HEK293 (cell line): ENCODE measurements around the gene KRTAP12-1.
"Not testable (repeated sequence)": the region's sequence is repeated elsewhere in the genome, so short reads cannot be mapped to it uniquely, and the experiment has no call there.

ENCODE experiments used
- CTCF ChIA-PET: fragments of 350-600 bp; formaldehyde crosslinking; extraction: SDS; loops from one replicate; lab custom pipeline; 2021; ENCODE audit warnings: antibody characterized with exemption; lab: Yijun Ruan, JAX
- POLR2A ChIA-PET: fragments of 300-600 bp; formaldehyde crosslinking; extraction: SDS; loops from one replicate; lab custom pipeline; 2020; ENCODE audit warnings: antibody characterized with exemption, inconsistent platforms; lab: Yijun Ruan, JAX
- H3K27ac ChIP-seq: fragments of 200-500 bp; sonication (Bioruptor generic); 2 replicates; pipeline ENCODE4 v1.5.1; 2014; ENCODE audit warnings: low read depth, low read length, control low read depth, inconsistent platforms; ENCODE audit errors: extremely low read depth
- H3K36me3 ChIP-seq, 2 experiments: fragments of 200-500 bp in 1 of 2; sonication (Bioruptor generic) in 1 of 2; 1 replicate in 1 of 2; 2 replicates in 1 of 2; pipeline ENCODE4 v1.5.1; 2014 to 2017; ENCODE audit warnings: inconsistent platforms in 2 of 2, low read length in 2 of 2; ENCODE audit not compliant: control insufficient read depth in 2 of 2, insufficient read depth in 1 of 2
- H3K4me1 ChIP-seq: fragments of 200-500 bp; sonication (Bioruptor generic); 2 replicates; pipeline ENCODE4 v1.5.1; 2014; ENCODE audit warnings: mild to moderate bottlenecking, low read length, inconsistent platforms; ENCODE audit not compliant: control insufficient read depth, insufficient read depth
- H3K4me3 ChIP-seq: 2 replicates; pipeline ENCODE4 v1.5.1; 2011; ENCODE audit warnings: low read depth, mild to moderate bottlenecking, control low read depth, low read length, moderate library complexity
- H3K9me3 ChIP-seq: fragments of 200-500 bp; sonication (Bioruptor generic); 2 replicates; pipeline ENCODE4 v1.5.1; 2014; ENCODE audit warnings: low read depth, low read length, inconsistent platforms; ENCODE audit not compliant: control insufficient read depth, insufficient read depth
- EGR2 ChIP-seq: fragments of 450-650 bp; formaldehyde crosslinking; IDR thresholded peaks from 2 replicates; pipeline ENCODE4 v1.5.1; 2016; ENCODE audit warnings: low read depth, missing biosample characterization, missing genetic modification characterization
- GLIS1 ChIP-seq: fragments of 450-650 bp; formaldehyde crosslinking; IDR thresholded peaks from 2 replicates; pipeline ENCODE4 v1.5.1; 2016; ENCODE audit warnings: missing biosample characterization, missing genetic modification characterization
- HIC1 ChIP-seq: fragments of 450-650 bp; formaldehyde crosslinking; IDR thresholded peaks from 2 replicates; pipeline ENCODE4 v1.5.1; 2016; ENCODE audit warnings: missing biosample characterization, missing genetic modification characterization
- IKZF3 ChIP-seq: fragments of 450-650 bp; IDR thresholded peaks from 2 replicates; pipeline ENCODE4 v1.5.0; 2018; ENCODE audit warnings: missing biosample characterization, mild to moderate bottlenecking, missing genetic modification characterization, moderate library complexity
- INSM2 ChIP-seq: fragments of 450-650 bp; formaldehyde crosslinking; IDR thresholded peaks from 2 replicates; pipeline ENCODE4 v1.5.1; 2016; ENCODE audit warnings: missing biosample characterization, missing genetic modification characterization
- OVOL3 ChIP-seq: fragments of 450-650 bp; formaldehyde crosslinking; IDR thresholded peaks from 2 replicates; pipeline ENCODE4 v1.5.1; 2016; ENCODE audit warnings: missing biosample characterization, missing genetic modification characterization
- PRDM10 ChIP-seq: fragments of 450-650 bp; formaldehyde crosslinking; IDR thresholded peaks from 2 replicates; pipeline ENCODE4 v1.5.1; 2016; ENCODE audit warnings: missing biosample characterization, missing genetic modification characterization
- PRDM4 ChIP-seq: fragments of 450-650 bp; formaldehyde crosslinking; IDR thresholded peaks from 2 replicates; pipeline ENCODE4 v1.5.1; 2017; ENCODE audit warnings: missing biosample characterization, missing genetic modification characterization
- ZBTB20 ChIP-seq: fragments of 450-650 bp; formaldehyde crosslinking; IDR thresholded peaks from 2 replicates; pipeline ENCODE4 v1.5.1; 2016; ENCODE audit warnings: missing biosample characterization, missing genetic modification characterization
- ZBTB21 ChIP-seq: fragments of 450-650 bp; formaldehyde crosslinking; IDR thresholded peaks from 2 replicates; pipeline ENCODE4 v1.5.1; 2017; ENCODE audit warnings: missing biosample characterization, missing genetic modification characterization
- ZFHX2 ChIP-seq: fragments of 450-650 bp; formaldehyde crosslinking; conservative IDR thresholded peaks from 2 replicates; pipeline ENCODE4 v1.5.1; 2016; ENCODE audit warnings: missing biosample characterization, missing genetic modification characterization
- ZFP41 ChIP-seq: fragments of 450-650 bp; formaldehyde crosslinking; IDR thresholded peaks from 2 replicates; pipeline ENCODE4 v1.5.1; 2016; ENCODE audit warnings: missing biosample characterization, missing genetic modification characterization, borderline replicate concordance
- ZIC2 ChIP-seq: fragments of 450-650 bp; formaldehyde crosslinking; IDR thresholded peaks from 2 replicates; pipeline ENCODE4 v1.5.1; 2016; ENCODE audit warnings: missing biosample characterization, missing genetic modification characterization
- ZNF398 ChIP-seq: fragments of 450-650 bp; formaldehyde crosslinking; IDR thresholded peaks from 2 replicates; pipeline ENCODE4 v1.5.1; 2017; ENCODE audit warnings: missing biosample characterization, missing genetic modification characterization
- ZNF416 ChIP-seq: fragments of 450-650 bp; formaldehyde crosslinking; IDR thresholded peaks from 2 replicates; pipeline ENCODE4 v1.5.1; 2016; ENCODE audit warnings: missing biosample characterization, missing genetic modification characterization
- ZNF571 ChIP-seq: fragments of 450-650 bp; formaldehyde crosslinking; IDR thresholded peaks from 2 replicates; pipeline ENCODE4 v1.5.0; 2017; ENCODE audit warnings: missing biosample characterization, missing genetic modification characterization

Gene KRTAP12-1

GRCh38 chr21:44637851-44638348 is 44.1 kb downstream of the KRTAP12-1 start:
- H3K9me3 ChIP-seq, H3K27ac ChIP-seq, CTCF ChIA-PET, H3K4me1 ChIP-seq, H3K36me3 ChIP-seq, H3K4me3 ChIP-seq, POLR2A ChIA-PET: not testable (repeated sequence)
- peak; percentile 5; the same call in 1 of the 2 replicates for TF ChIP-seq ZIC2 (tag by site-specific recombination)

GRCh38 chr21:44637018-44637850 is 44.7 kb downstream of the KRTAP12-1 start, which contains the start of gene KRTAP10-10:
KRTAP10-10 (plus strand) TSS chr21:44637356; CDS start chr21:44637418, 62 bp downstream.
- H3K9me3 ChIP-seq, result no peaks in the 10 kb centered on the region
- no peaks in the 10 kb centered on the region for H3K4me1 ChIP-seq
- no peaks in the 10 kb centered on the region for H3K36me3 ChIP-seq
- ChIA-PET POLR2A (no interaction called here), CTCF (no interaction called here)
- H3K4me3 ChIP-seq, result no peak within 1 kb of the TSS
- H3K27ac ChIP-seq, result no peak within 1 kb of the TSS
- TF ChIP-seq GLIS1 (peak; percentile 26; the same call in 1 of the 2 replicates), EGR2 (peak; percentile 31; the same call in 1 of the 2 replicates), IKZF3 (tag by site-specific recombination) (no peak), ZFHX2 (tag by site-specific recombination) (peak; percentile 51), ZBTB21 (tag by site-specific recombination) (no peak), ZIC2 (tag by site-specific recombination) (peak; percentile 81), ZNF398 (tag by site-specific recombination) (peak; percentile 35; the same call in 1 of the 2 replicates)

- Histone ChIP-seq H3K27ac (no peak overlapping the region), H3K9me3 (no peaks in the 10 kb centered on the region), H3K36me3 (no peaks in the 10 kb centered on the region), H3K4me1 (no peaks in the 10 kb centered on the region), H3K4me3 (no peak overlapping the region)
- POLR2A ChIA-PET, result no interaction called here
- CTCF ChIA-PET, result interaction anchor here (0.6 kb wide), 1 partner anchor 1795 kb away, joined by 3 read pairs; no protein-coding TSS in a partner anchor
- TF ChIP-seq OVOL3 (tag by site-specific recombination) (no peak), HIC1 (tag by site-specific recombination) (no peak), ZNF416 (tag by site-specific recombination) (no peak), INSM2 (tag by site-specific recombination) (no peak), PRDM4 (no peak), ZBTB20 (tag by site-specific recombination) (no peak), ZNF571 (no peak), PRDM10 (tag by site-specific recombination) (no peak), ZFP41 (tag by site-specific recombination) (no peak)
These were observed 45.5 kb downstream of the KRTAP12-1 start for GRCh38 chr21:44636209-44637017.
